HCT116 (cell line): ENCODE measurements around the gene FBXO24.

ENCODE experiments used
- CBX3 ChIP-seq: IDR thresholded peaks from 2 replicates; pipeline ENCODE4 v1.6.1; 2012; ENCODE audit warnings: low read depth
- EGR1 ChIP-seq: IDR thresholded peaks from 2 replicates; pipeline ENCODE4 v1.6.1; 2012; ENCODE audit warnings: low read depth
- EZH2 ChIP-seq: fragments of 200-600 bp; sonication (generic); IDR thresholded peaks from 2 replicates; pipeline ENCODE4 v1.6.1; 2017; ENCODE audit warnings: antibody characterized with exemption, mixed run types
- EZH2phosphoT487 ChIP-seq: fragments of 200-600 bp; IDR thresholded peaks from 2 replicates; pipeline ENCODE4 v1.6.1; 2018; ENCODE audit warnings: antibody characterized with exemption, borderline replicate concordance
- POLR2A ChIP-seq: IDR thresholded peaks from 2 replicates; pipeline ENCODE4 v1.7.0; 2011; ENCODE audit warnings: borderline replicate concordance; ENCODE audit not compliant: insufficient read depth, insufficient read length; ENCODE audit errors: extremely low read depth
- POLR2AphosphoS5 ChIP-seq: IDR thresholded peaks from 2 replicates; pipeline ENCODE4 v1.6.1; 2011; ENCODE audit warnings: mild to moderate bottlenecking, low read depth, low read length, moderate library complexity
- RAD21 ChIP-seq: IDR thresholded peaks from 2 replicates; pipeline ENCODE4 v1.6.1; 2012; ENCODE audit warnings: low read depth, mild to moderate bottlenecking
- SIN3A ChIP-seq: IDR thresholded peaks from 2 replicates; pipeline ENCODE4 v1.6.1; 2012; ENCODE audit warnings: low read depth
- SP1 ChIP-seq: IDR thresholded peaks from 2 replicates; pipeline ENCODE4 v1.6.1; 2012; ENCODE audit warnings: low read depth
- TCF7L2 ChIP-seq: IDR thresholded peaks from 2 replicates; pipeline ENCODE4 v1.7.0; 2011; ENCODE audit warnings: borderline replicate concordance, inconsistent platforms; ENCODE audit not compliant: insufficient read depth, insufficient read length; ENCODE audit errors: extremely low read depth
- TF ChIP-seq, protein P1 (sequence below): IDR thresholded peaks from 2 replicates; pipeline ENCODE4 v1.6.1; 2012; ENCODE audit warnings: low read depth
- TF ChIP-seq, protein P2 (sequence below), 3 experiments: fragments of 200-600 bp in 1 of 3; sonication (generic) in 1 of 3; IDR thresholded peaks in 2 of 3; conservative IDR thresholded peaks in 1 of 3; 2 replicates each; pipeline ENCODE4 v1.5.1; 2012 to 2017; ENCODE audit warnings: low read depth in 2 of 3, low read length in 2 of 3, antibody characterized with exemption in 1 of 3, borderline replicate concordance in 1 of 3, control low read depth in 1 of 3, mild to moderate bottlenecking in 1 of 3, mixed read lengths in 1 of 3, mixed run types in 1 of 3, moderate library complexity in 1 of 3; ENCODE audit not compliant: insufficient read depth in 1 of 3
- TF ChIP-seq, protein P3 (sequence below): IDR thresholded peaks from 2 replicates; pipeline ENCODE4 v1.6.1; 2011; ENCODE audit warnings: mild to moderate bottlenecking, low read length, moderate library complexity; ENCODE audit not compliant: insufficient replicate concordance; ENCODE audit errors: extremely low read depth
- TF ChIP-seq, protein P4 (sequence below): IDR thresholded peaks from 2 replicates; pipeline ENCODE4 v1.6.1; 2012

DNA sequence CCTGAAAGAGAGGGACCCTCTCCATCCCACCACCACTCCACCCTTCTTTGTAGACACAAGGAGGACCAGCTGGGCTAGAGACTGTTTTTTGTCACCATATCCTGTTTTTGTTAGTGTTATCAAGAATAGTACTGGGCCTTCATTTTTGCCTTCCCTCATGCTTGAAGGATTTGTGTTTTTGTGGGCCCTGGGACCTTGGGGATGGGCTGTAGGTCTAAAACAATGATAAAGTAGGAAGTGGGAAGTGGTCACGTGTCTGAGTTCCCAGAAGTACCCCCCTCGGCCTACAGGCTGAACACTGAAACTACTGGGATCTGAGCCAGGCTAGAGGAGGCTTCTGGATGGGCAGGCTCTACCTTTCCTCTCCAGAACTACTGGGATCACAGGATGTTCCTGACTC, 38.3 kb upstream of the FBXO24 start:
- TF ChIP-seq, protein P1, sequence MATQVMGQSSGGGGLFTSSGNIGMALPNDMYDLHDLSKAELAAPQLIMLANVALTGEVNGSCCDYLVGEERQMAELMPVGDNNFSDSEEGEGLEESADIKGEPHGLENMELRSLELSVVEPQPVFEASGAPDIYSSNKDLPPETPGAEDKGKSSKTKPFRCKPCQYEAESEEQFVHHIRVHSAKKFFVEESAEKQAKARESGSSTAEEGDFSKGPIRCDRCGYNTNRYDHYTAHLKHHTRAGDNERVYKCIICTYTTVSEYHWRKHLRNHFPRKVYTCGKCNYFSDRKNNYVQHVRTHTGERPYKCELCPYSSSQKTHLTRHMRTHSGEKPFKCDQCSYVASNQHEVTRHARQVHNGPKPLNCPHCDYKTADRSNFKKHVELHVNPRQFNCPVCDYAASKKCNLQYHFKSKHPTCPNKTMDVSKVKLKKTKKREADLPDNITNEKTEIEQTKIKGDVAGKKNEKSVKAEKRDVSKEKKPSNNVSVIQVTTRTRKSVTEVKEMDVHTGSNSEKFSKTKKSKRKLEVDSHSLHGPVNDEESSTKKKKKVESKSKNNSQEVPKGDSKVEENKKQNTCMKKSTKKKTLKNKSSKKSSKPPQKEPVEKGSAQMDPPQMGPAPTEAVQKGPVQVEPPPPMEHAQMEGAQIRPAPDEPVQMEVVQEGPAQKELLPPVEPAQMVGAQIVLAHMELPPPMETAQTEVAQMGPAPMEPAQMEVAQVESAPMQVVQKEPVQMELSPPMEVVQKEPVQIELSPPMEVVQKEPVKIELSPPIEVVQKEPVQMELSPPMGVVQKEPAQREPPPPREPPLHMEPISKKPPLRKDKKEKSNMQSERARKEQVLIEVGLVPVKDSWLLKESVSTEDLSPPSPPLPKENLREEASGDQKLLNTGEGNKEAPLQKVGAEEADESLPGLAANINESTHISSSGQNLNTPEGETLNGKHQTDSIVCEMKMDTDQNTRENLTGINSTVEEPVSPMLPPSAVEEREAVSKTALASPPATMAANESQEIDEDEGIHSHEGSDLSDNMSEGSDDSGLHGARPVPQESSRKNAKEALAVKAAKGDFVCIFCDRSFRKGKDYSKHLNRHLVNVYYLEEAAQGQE = no peak
- TF ChIP-seq POLR2AphosphoS5 = no peak
- TF ChIP-seq, protein P2, sequence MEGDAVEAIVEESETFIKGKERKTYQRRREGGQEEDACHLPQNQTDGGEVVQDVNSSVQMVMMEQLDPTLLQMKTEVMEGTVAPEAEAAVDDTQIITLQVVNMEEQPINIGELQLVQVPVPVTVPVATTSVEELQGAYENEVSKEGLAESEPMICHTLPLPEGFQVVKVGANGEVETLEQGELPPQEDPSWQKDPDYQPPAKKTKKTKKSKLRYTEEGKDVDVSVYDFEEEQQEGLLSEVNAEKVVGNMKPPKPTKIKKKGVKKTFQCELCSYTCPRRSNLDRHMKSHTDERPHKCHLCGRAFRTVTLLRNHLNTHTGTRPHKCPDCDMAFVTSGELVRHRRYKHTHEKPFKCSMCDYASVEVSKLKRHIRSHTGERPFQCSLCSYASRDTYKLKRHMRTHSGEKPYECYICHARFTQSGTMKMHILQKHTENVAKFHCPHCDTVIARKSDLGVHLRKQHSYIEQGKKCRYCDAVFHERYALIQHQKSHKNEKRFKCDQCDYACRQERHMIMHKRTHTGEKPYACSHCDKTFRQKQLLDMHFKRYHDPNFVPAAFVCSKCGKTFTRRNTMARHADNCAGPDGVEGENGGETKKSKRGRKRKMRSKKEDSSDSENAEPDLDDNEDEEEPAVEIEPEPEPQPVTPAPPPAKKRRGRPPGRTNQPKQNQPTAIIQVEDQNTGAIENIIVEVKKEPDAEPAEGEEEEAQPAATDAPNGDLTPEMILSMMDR (IDR thresholded peaks at IDR 0.05 in 2 of 3, conservative IDR thresholded peaks at IDR 0.05 in 1 of 3; ENCODE audit: borderline replicate concordance in 1 of 3, insufficient read depth in 1 of 3, low read depth in 2 of 3, low read length in 2 of 3) = no peak
- no peak for TF ChIP-seq EZH2
- TF ChIP-seq EGR1 = no peak
- TF ChIP-seq POLR2A = no peak
- no peak for TF ChIP-seq RAD21
- TF ChIP-seq, protein P3, sequence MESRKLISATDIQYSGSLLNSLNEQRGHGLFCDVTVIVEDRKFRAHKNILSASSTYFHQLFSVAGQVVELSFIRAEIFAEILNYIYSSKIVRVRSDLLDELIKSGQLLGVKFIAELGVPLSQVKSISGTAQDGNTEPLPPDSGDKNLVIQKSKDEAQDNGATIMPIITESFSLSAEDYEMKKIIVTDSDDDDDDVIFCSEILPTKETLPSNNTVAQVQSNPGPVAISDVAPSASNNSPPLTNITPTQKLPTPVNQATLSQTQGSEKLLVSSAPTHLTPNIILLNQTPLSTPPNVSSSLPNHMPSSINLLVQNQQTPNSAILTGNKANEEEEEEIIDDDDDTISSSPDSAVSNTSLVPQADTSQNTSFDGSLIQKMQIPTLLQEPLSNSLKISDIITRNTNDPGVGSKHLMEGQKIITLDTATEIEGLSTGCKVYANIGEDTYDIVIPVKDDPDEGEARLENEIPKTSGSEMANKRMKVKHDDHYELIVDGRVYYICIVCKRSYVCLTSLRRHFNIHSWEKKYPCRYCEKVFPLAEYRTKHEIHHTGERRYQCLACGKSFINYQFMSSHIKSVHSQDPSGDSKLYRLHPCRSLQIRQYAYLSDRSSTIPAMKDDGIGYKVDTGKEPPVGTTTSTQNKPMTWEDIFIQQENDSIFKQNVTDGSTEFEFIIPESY = no peak
- TF ChIP-seq, protein P4, sequence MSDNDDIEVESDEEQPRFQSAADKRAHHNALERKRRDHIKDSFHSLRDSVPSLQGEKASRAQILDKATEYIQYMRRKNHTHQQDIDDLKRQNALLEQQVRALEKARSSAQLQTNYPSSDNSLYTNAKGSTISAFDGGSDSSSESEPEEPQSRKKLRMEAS = no peak
- TF ChIP-seq EZH2phosphoT487 = no peak
- no peak for TF ChIP-seq SIN3A
- TF ChIP-seq CBX3 = no peak
- no peak for TF ChIP-seq TCF7L2
- TF ChIP-seq SP1 = no peak
